HL-60 (cell line): ENCODE results near the gene SOBP.

ENCODE experiments used
- REST ChIP-seq: IDR thresholded peaks from 2 replicates; pipeline ENCODE4 v1.6.1; 2012; ENCODE audit warnings: low read depth; ENCODE audit not compliant: insufficient replicate concordance
- TF ChIP-seq, protein P1 (sequence below): IDR thresholded peaks from one replicate; pipeline ENCODE4 v1.5.1; 2011; ENCODE audit warnings: low read length, control low read depth, inconsistent platforms; ENCODE audit not compliant: insufficient read depth

GRCh38 chr6:107444277-107444676 is 45.6 kb upstream of the SOBP start:
- TF ChIP-seq REST = no peak
- TF ChIP-seq, protein P1, sequence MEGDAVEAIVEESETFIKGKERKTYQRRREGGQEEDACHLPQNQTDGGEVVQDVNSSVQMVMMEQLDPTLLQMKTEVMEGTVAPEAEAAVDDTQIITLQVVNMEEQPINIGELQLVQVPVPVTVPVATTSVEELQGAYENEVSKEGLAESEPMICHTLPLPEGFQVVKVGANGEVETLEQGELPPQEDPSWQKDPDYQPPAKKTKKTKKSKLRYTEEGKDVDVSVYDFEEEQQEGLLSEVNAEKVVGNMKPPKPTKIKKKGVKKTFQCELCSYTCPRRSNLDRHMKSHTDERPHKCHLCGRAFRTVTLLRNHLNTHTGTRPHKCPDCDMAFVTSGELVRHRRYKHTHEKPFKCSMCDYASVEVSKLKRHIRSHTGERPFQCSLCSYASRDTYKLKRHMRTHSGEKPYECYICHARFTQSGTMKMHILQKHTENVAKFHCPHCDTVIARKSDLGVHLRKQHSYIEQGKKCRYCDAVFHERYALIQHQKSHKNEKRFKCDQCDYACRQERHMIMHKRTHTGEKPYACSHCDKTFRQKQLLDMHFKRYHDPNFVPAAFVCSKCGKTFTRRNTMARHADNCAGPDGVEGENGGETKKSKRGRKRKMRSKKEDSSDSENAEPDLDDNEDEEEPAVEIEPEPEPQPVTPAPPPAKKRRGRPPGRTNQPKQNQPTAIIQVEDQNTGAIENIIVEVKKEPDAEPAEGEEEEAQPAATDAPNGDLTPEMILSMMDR = no peak
